Suprapubic skin (tissue), 4 donors: Measurements from ENCODE around the gene RAB37.

Experiments
- CTCF ChIP-seq, 2 donors: fragments of 200-600 bp in 1 of 2; fragments of 450-650 bp in 1 of 2; sonication (generic) in 1 of 2; IDR thresholded peaks; one replicate each; pipeline ENCODE4 v1.5.1; 2016 to 2019; ENCODE audit warnings: antibody characterized with exemption in 2 of 2, mild to moderate bottlenecking in 1 of 2, moderate library complexity in 1 of 2
- EP300 ChIP-seq: sonication (generic); formaldehyde crosslinking; IDR thresholded peaks from one replicate; pipeline ENCODE4 v1.6.1; 2017; ENCODE audit warnings: antibody characterized with exemption
- POLR2A ChIP-seq, 2 donors: fragments of 450-650 bp; IDR thresholded peaks; one replicate each; pipeline ENCODE4 v1.6.1; 2017; ENCODE audit warnings: antibody characterized with exemption in 2 of 2, mild to moderate bottlenecking in 2 of 2, moderate library complexity in 2 of 2
- POLR2AphosphoS5 ChIP-seq, 3 donors: sonication (generic); formaldehyde crosslinking; IDR thresholded peaks; one replicate each; pipeline ENCODE4 v1.6.1; 2017; ENCODE audit warnings: antibody characterized with exemption in 3 of 3

- TF ChIP-seq CTCF (IDR thresholded peaks at IDR 0.05) (no peak), POLR2A (IDR thresholded peaks at IDR 0.05) (no peak), POLR2AphosphoS5 (IDR thresholded peaks at IDR 0.05) (no peak), EP300 (no peak)
Measured at GRCh38 chr17:74698069-74698468, 39.0 kb upstream of the RAB37 start.
